Right lung (tissue), 5 donors: ENCODE measurements around the gene ADIPOQ. TPM values are rescaled to one million over a fixed set of nuclear protein-coding genes. Genes with fewer than 3 reads are reported as not detected.
"Not testable (repeated sequence)": the region's sequence is repeated elsewhere in the genome, so short reads cannot be mapped to it uniquely, and the experiment has no call there.

ENCODE experiments used
- DNase-seq, 2 donors: peaks; one replicate each; pipeline ENCODE4 v3.0.0-alpha.2; 2013
- polyA plus RNA-seq, 5 donors: library from polyadenylated mRNA; unstranded; fragments of 120-200 nt; gene quantifications; one replicate each; pipeline versions ENCODE4 v1.2.1 to v1.2.3, GENCODE V29; 2013; ENCODE audit warnings: inconsistent platforms in 1 of 5, low replicate concordance in 1 of 5; ENCODE audit not compliant: insufficient read length in 5 of 5, insufficient read depth in 1 of 5

Gene ADIPOQ
- polyA plus RNA-seq, 5 donors: 0.03 to 0.07 (median 0.05) TPM

DNA sequence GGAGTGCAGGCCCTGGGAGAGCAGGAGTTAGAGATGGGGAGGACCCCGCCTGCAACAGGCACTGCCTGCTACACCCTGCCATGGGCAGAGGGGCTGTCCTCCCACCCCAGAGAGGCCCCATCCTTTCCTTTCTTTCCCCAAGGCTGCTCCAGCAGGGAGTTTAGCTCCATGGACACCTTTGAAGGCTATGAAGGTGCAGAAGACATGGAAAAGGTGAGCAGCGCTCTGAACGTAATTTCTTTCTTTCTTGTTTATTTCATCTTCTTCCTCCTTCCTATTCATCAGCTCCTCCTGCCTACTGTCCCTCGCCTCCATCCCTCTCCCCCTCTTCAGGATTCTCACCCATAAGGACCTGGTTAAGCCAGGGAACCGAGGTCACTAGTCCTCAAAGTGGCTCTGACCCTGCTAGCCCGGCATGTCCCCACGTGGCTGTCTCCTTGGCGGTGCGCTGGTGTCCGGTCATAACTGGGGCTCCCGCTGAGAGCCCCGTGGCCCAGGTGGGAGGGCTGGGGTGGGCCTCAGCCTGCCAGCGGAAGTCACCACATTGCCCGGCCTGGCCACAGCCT lies 16.0 kb upstream of the ADIPOQ start:
- DNase-seq: no peak

DNA sequence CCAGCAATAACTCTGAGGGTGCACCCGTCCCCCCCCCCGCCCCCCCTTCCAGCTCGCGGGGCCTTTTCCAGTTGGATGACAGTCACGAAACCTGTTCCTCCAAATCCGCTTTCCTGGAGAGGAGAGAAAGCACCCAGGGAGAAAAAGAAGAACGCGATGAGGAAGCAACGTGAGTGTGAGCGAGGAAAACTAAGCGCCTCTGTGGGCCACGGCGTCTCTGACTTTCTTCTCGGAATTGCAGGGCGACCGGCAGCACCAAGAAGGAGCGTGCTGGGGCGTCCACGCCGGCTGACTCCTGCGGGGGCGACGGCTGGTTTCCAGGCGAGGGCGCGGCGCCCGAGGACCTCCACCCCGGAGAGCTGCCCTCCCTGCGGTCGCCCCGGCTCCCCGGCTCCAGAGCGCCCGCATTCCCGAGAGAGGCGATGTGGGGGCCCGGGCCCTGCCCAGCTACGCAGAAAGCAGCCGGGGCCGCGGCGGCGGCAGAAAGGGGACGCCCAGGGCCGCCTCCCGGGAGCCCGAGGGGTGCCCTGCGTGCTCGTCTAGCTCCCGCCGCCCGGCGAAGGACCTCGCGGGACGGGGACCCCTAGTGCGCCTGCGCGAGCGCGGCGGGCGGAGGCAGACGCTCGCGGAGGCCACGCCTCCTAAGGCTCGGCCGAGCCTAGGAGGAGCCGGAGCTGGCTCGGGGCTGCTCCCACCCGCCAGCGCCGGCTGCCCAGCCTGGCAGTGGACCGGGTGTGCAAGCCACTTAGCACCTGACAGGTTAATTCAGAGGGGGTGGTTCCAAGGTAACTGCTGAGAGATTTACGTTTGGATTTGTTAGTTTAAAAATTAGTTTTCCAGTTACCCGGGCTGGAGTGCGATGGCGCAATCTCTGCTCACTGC lies 15.3 kb upstream of the ADIPOQ start:
- peak; percentile 78 to 81 for DNase-seq

DNA sequence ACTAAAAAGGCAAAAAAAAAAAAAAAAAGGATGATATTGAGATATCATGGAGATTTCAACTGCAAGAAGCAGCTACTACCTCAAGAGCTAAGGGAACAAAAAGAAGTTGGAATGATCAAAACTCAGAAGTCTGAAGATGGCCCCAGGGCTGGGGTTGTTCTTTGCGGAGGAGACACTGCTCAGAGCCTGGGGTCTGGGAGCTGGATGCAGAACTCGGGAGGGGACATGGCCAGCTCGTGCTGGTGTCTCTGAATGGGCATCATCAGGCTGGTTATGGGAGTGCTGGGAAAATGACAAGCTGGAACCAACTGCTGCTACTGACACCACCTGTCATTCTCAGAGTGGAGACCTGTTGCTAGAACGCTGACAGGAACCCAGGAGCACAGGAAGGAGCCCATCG lies 14.2 kb upstream of the ADIPOQ start:
- no peak for DNase-seq

DNA sequence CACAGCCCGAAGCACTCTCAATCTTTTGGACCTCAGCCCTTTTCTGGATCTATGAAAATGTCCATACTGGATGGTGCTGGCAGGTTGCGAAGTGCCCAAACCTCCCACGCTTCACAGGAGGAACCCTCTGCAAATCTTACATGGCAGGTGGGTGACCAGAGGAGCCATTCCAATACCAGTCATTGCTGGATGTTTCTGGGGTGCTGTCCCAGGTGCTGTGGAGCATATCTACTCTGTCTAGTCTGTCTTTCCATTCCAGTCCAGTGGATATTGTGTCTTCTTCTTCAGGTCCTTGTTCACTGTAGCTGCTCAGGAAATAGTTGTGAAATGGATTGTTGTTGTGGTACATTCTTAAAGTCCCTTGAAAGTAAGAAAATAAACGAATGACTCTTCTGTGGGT lies 10.7 kb upstream of the ADIPOQ start:
- no peak for DNase-seq

GRCh38 chr3:186832276-186832675 lies 10.2 kb upstream of the ADIPOQ start:
- DNase-seq: no peak

- no peak for DNase-seq
Measured at GRCh38 chr3:186839874-186840641, 2.5 kb upstream of the ADIPOQ start.

DNA sequence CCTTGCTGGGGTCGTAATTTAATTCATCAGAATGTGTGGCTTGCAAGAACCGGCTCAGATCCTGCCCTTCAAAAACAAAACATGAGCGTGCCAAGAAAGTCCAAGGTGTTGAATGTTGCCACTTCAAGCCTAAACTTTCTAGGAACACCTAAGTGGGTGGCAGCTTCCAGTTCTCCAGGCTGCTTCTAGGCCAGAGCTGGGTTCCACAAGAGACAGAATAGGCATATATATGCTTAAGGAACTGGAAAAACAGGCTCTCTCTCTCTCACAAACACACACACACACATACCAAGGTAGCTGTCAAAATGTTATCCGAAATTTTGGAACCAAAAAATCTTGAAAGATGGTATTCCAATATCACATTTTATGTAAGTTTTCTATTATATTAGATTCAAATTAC lies 890 bp upstream of the ADIPOQ start:
- DNase-seq: peak; percentile 26 to 34

DNA sequence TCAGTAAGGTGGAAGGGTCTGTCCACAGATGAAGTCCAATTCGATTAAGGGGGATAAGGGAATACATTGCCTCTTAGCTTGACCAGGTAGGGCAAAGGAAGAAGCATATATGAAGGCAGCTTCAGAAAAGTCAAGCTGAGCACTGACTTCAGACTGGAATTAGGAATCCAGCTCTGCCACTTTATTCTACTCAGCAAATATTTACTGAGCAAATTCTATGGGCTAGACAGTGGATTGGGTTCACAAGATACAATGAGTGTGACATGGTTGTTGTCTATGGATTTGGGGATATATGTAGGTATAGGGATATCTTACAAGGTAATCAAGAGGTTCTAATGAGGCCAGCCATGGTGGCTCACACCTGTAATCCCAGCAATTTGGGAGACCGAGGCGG lies 526 bp downstream of the ADIPOQ start:
- DNase-seq: no peak

DNA sequence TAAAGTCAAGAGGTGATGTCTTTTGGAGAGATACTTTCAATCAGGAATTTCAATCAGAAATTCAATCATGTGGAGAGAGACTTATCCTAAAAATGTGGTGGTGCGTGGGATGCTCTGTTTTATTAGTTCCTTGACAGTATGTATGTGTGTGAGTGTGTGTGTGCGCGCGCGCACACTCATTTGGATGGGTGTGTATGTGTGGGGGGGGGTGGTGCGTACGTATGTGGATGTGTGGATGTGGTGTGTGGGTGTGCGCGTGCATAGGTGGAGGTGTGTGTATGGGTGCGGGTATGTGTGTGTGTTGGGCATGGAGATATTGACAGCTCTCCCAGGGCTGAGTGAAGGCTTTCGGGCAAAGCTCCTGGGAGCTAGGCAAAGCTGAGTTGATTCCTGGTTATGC lies 2.4 kb downstream of the ADIPOQ start:
- no peak for DNase-seq

GRCh38 chr3:186845756-186846155 lies 3.2 kb downstream of the ADIPOQ start:
- DNase-seq: no peak

DNA sequence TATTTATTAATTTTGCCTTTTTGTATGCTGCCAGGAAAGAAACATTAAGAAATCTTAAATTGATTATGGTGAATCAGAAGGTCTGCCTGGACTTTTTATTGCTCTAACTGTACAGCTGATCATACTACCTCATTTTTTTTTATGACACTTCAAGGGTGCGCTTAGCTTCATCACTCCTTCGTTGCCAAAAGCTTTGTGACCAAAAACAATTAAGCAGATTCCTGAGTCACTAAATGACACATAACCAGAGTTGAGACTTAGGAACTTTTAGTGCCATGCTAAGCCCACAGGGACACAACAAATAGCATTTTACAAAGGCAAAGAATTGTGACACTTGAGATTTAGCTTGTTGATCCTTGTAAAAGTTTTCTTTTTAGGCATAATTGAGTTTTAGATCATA lies 4.9 kb downstream of the ADIPOQ start:
- no peak for DNase-seq

DNA sequence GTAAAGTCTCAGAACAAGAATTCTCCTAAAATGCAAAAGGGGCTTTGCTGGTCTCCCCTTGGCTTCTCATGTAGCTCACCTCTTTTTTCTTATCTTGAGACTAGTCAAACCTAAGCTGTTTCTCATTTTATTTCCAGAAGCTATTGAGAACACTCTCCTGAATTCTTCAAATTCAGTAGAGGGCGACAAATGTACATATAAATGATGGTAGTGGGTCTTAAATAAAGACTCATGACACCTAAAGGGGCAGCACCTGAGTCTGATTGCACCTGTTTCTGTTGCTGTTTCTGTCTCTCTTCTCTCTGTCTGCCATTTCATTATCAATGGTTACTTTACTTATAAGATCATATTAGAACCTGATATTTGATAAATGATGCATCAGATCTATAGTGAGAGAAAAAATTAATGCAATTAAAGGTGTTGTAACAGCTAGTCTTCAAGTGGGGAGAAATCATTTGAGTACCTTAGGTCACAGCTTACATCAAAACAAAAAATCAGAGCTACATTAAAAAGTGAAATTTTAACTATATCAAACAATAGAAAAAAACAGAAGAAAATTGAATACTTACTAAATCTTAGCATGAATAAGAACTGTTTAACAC lies 7.0 kb downstream of the ADIPOQ start:
- no peak for DNase-seq

DNA sequence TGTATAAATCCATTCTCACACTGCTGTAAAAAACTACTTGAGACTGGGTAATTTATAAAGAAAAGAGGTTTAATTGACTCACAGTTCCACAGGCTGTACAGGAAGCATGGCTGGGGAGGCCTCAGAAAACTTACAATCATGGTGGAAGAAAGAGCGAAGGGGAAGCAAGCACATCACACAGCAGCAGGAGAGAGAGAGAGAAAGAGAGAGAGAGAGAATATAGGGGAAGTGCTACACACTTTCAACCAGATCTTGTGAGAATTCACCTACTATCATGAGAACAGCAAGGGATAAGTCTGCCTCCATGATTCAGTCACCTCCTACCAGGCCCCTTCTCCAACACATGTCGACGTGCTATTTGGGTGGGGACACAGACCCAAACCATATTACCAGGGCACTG lies 9.3 kb downstream of the ADIPOQ start:
- not testable (repeated sequence) for DNase-seq

DNA sequence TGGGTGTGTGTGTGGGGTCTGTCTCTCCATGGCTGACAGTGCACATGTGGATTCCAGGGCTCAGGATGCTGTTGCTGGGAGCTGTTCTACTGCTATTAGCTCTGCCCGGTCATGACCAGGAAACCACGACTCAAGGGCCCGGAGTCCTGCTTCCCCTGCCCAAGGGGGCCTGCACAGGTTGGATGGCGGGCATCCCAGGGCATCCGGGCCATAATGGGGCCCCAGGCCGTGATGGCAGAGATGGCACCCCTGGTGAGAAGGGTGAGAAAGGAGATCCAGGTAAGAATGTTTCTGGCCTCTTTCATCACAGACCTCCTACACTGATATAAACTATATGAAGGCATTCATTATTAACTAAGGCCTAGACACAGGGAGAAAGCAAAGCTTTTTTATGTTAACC lies 10.5 kb downstream of the ADIPOQ start:
- no peak for DNase-seq

DNA sequence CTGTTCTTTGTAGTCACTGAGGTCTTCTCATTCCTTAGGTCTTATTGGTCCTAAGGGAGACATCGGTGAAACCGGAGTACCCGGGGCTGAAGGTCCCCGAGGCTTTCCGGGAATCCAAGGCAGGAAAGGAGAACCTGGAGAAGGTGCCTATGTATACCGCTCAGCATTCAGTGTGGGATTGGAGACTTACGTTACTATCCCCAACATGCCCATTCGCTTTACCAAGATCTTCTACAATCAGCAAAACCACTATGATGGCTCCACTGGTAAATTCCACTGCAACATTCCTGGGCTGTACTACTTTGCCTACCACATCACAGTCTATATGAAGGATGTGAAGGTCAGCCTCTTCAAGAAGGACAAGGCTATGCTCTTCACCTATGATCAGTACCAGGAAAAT lies 11.6 kb downstream of the ADIPOQ start:
- DNase-seq: no peak

- no peak for DNase-seq
Measured at GRCh38 chr3:186854954-186855353, 12.4 kb downstream of the ADIPOQ start.

DNA sequence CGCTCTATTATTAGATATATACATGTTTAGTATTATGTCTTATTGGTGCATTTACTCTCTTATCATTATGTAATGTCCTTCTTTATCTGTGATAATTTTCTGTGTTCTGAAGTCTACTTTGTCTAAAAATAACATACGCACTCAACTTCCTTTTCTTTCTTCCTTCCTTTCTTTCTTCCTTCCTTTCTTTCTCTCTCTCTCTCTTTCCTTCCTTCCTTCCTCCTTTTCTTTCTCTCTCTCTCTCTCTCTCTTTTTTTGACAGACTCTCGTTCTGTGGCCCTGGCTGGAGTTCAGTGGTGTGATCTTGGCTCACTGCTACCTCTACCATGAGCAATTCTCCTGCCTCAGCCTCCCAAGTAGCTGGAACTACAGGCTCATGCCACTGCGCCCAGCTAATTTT lies 15.2 kb downstream of the ADIPOQ start:
- no peak for DNase-seq

DNA sequence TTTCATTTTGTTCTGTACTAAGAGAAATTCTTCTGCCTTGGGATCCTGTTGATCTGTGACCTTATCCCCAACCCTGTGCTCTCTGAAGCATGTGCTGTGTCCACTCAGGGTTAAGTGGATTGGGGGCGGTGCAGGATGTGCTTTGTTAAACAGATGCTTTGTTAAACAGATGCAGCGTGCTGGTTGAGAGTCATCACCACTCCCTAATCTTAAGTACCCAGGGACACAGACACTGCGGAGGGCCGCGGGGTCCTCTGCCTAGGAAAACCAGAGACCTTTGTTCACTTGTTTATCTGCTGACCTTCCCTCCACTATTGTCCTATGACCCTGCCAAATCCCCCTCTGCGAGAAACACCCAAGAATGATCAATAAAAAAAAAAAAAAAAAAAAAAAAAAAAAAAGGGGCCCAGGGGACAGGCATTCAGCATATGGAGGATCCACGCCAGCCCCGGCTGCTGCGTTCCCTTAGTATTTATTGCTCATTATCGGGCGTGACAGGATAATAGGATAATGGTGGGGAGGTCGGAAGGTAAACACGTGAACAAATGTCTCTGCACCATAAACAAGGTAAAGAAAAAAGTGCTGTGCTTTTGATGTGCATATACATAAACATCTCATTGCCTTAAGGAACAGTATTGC lies 22.8 kb downstream of the ADIPOQ start:
- DNase-seq: not testable (repeated sequence)

GRCh38 chr3:186866095-186866494 lies 23.6 kb downstream of the ADIPOQ start:
- DNase-seq: not testable (repeated sequence)

- DNase-seq: no peak
Measured at GRCh38 chr3:186869253-186870100, 27.0 kb downstream of the ADIPOQ start.
